HepG2 (cell line): ENCODE data around the gene SHISA4. TPM values are rescaled to one million over a fixed set of nuclear protein-coding genes. Genes with fewer than 3 reads are reported as not detected.

ENCODE experiments used
- GRHL1 ChIP-seq: sonication (generic); formaldehyde crosslinking; conservative IDR thresholded peaks from 2 replicates; pipeline ENCODE4 v1.8.0; 2022; ENCODE audit warnings: missing genetic modification reagents
- HBP1 ChIP-seq: IDR thresholded peaks from 2 replicates; pipeline ENCODE4 v1.6.1; 2016; ENCODE audit warnings: low read depth, control low read depth
- MATR3 ChIP-seq: sonication (generic); formaldehyde crosslinking; IDR thresholded peaks from 2 replicates; pipeline ENCODE4 v1.4.0; 2020; ENCODE audit warnings: missing genetic modification reagents
- PHF20 ChIP-seq: sonication (generic); formaldehyde crosslinking; IDR thresholded peaks from 2 replicates; pipeline ENCODE4 v1.5.0; 2020; ENCODE audit warnings: mild to moderate bottlenecking, missing genetic modification reagents
- PRDM15 ChIP-seq: sonication (generic); formaldehyde crosslinking; IDR thresholded peaks from 2 replicates; pipeline ENCODE4 v1.4.0; 2020; ENCODE audit warnings: missing genetic modification reagents
- TEAD3 ChIP-seq: optimal IDR thresholded peaks from 2 replicates; pipeline ENCODE3; 2016; ENCODE audit warnings: borderline replicate concordance
- ZBTB10 ChIP-seq: sonication (generic); formaldehyde crosslinking; IDR thresholded peaks from 2 replicates; pipeline ENCODE4 v1.4.0; 2020; ENCODE audit warnings: missing genetic modification reagents, borderline replicate concordance
- ZNF280D ChIP-seq: sonication (generic); formaldehyde crosslinking; IDR thresholded peaks from 2 replicates; pipeline ENCODE4 v1.5.1; 2020; ENCODE audit warnings: mild to moderate bottlenecking, missing genetic modification reagents
- ZSCAN30 ChIP-seq: sonication (generic); formaldehyde crosslinking; IDR thresholded peaks from 2 replicates; pipeline ENCODE4 v1.5.0; 2020; ENCODE audit warnings: mild to moderate bottlenecking, missing genetic modification reagents
- polyA plus RNA-seq, 8 experiments: library from polyadenylated mRNA; depleted of rRNA in 3 of 8; stranded (reverse) in 7 of 8; unstranded in 1 of 8; fragments of >200 nt; fragmentation: Illumina TruSeq in 4 of 8; extraction: Trizol in 4 of 8; gene quantifications; 2 replicates each; pipeline versions ENCODE4 v1.2.1 to v1.2.3, GENCODE V29; 2011 to 2016; ENCODE audit warnings: low read depth in 4 of 8, missing spikeins in 1 of 8, mixed read lengths in 1 of 8; ENCODE audit not compliant: insufficient read depth in 1 of 8
- total RNA-seq, 5 experiments: library from RNA; depleted of rRNA; stranded (reverse); fragments of >200 nt; fragmentation: Illumina TruSeq; extraction: Trizol; gene quantifications; 2 replicates each; pipeline ENCODE4 v1.2.3, GENCODE V29; 2016; ENCODE audit warnings: low read depth in 1 of 5

The SHISA4 gene
- total and polyA plus RNA-seq, 2 of the 13 experiments (the other 11 are each of a cell fraction or from before 2014, with no cell fraction given), result 0.51 to 1.0 TPM

GRCh38 chr1:201941420-201942128 lies 52.9 kb downstream of the SHISA4 start (continued):
- TF ChIP-seq MATR3 (CRISPR knock-in tag) (no peak), PHF20 (peak; percentile 37; the same call in 1 of the 2 replicates), ZBTB10 (CRISPR knock-in tag) (no peak), ZNF280D (CRISPR knock-in tag) (no peak), HBP1 (CRISPR knock-in tag) (no peak), TEAD3 (peak; percentile 25), PRDM15 (no peak), ZSCAN30 (CRISPR knock-in tag) (0 out of 2 replicates have a peak, but pooled peaks have one; percentile 40), GRHL1 (CRISPR knock-in tag) (no peak)
